ENCODE results near the gene HOTAIR. TPM values are rescaled to one million over a fixed set of nuclear protein-coding genes. Genes with fewer than 3 reads are reported as not detected.

The HOTAIR gene
- total RNA-seq, 2 donors from 2014 or later = not detected

GRCh38 chr12:53924521-53925405 is 50.0 kb downstream of the HOTAIR start:
- no peak overlapping the region for H3K27ac Mint-ChIP-seq
- peaks cover 0 to 7% of the 10 kb centered on the region in 2 donors for H3K36me3 Mint-ChIP-seq (ENCODE audit: insufficient read depth in 2 of 2)
- H3K27me3 Mint-ChIP-seq (ENCODE audit: low read depth) = peaks cover 93% of the 10 kb centered on the region
- ATAC-seq (replicated peaks in 1 of 2) (no peak), DNase-seq (no peak)
- H3K4me1 Mint-ChIP-seq (ENCODE audit: low read depth) = peaks cover 4% of the 10 kb centered on the region
- H3K9me3 Mint-ChIP-seq = no peaks in the 10 kb centered on the region
- H3K4me3 Mint-ChIP-seq = no peak overlapping the region

GRCh38 chr12:53916788-53917655 is 57.7 kb downstream of the HOTAIR start:
- H3K4me1 Mint-ChIP-seq (ENCODE audit: low read depth) = no peaks in the 10 kb centered on the region
- H3K36me3 Mint-ChIP-seq (ENCODE audit: insufficient read depth in 2 of 2) = no peaks in the 10 kb centered on the region
- DNase-seq = no peak
- H3K27ac Mint-ChIP-seq = no peak overlapping the region
- peaks cover 47% of the 10 kb centered on the region for H3K27me3 Mint-ChIP-seq (ENCODE audit: low read depth)
- ATAC-seq (replicated peaks in 1 of 2) = no peak
- no peaks in the 10 kb centered on the region for H3K9me3 Mint-ChIP-seq
- no peak overlapping the region for H3K4me3 Mint-ChIP-seq

Other genes with a start within 250 kb of the HOTAIR start
- gene CALCOCO1, start 247.5 kb downstream of the HOTAIR start, total RNA-seq = 10 to 100 TPM; 60.1 to 71.3 TPM
- gene CISTR, start 223.0 kb downstream of the HOTAIR start, total RNA-seq = not detected
- gene HOXC13, start 36.1 kb downstream of the HOTAIR start, total RNA-seq = not detected
- gene HOXC12, start 20.1 kb downstream of the HOTAIR start, total RNA-seq = not detected
- not detected for gene HOXC11, start 1.8 kb downstream of the HOTAIR start, total RNA-seq
- not detected for gene HOXC10, start 10.2 kb upstream of the HOTAIR start, total RNA-seq
- not detected for gene HOXC9, start 25.2 kb upstream of the HOTAIR start, total RNA-seq
- gene HOXC8, start 34.0 kb upstream of the HOTAIR start, total RNA-seq = not detected
- gene HOXC6, start 53.5 kb upstream of the HOTAIR start, total RNA-seq = not detected
- not detected for gene HOXC5, start 58.1 kb upstream of the HOTAIR start, total RNA-seq
- gene HOXC4, start 78.9 kb upstream of the HOTAIR start, total RNA-seq = 1 to 10 TPM in 1 of 2 donors, under 1 TPM in 1; 1.00 to 1.1 TPM
- gene SMUG1, start 214.0 kb upstream of the HOTAIR start, total RNA-seq = 10 to 100 TPM; 21.4 to 24.9 TPM

Data from activated T-cell treated with anti-CD3 and anti-CD28 coated beads, Interleukin-2, amount 50 U/mL, for 72 hours (primary cell).